Right lobe of liver (tissue), 6 donors: ENCODE data around the gene FAM216A. TPM values are rescaled to one million over a fixed set of nuclear protein-coding genes. Genes with fewer than 3 reads are reported as not detected.
"Not testable (repeated sequence)": the region's sequence is repeated elsewhere in the genome, so short reads cannot be mapped to it uniquely, and the experiment has no call there.

ENCODE experiments used
- ATAC-seq, 4 donors: fragments of 200-7000 bp; cut with Tn5 transposase; one replicate each; pipeline ENCODE4 v1.9.1; 2020; ENCODE audit warnings: mild to moderate bottlenecking in 4 of 4, moderate library complexity in 4 of 4
- DNase-seq, 3 donors: peaks; one replicate each; pipeline ENCODE4 v3.0.0-alpha.2; 2020
- H3K27ac ChIP-seq, 3 donors: fragments of 200-600 bp; one replicate each; pipeline ENCODE4 v1.8.0; 2022
- H3K27me3 ChIP-seq, 2 donors: fragments of 200-600 bp; one replicate each; pipeline ENCODE4 v1.8.0; 2022
- H3K36me3 ChIP-seq, 4 donors: fragments of 200-600 bp; sonication (generic) in 1 of 4; one replicate each; pipeline versions ENCODE4 v1.5.1 to v1.8.0; 2017 to 2022; ENCODE audit warnings: control low read depth in 1 of 4
- H3K4me1 ChIP-seq, 4 donors: fragments of 200-600 bp; sonication (generic) in 1 of 4; one replicate each; pipeline versions ENCODE4 v1.5.1 to v1.8.0; 2017 to 2022; ENCODE audit warnings: control low read depth in 1 of 4
- H3K4me3 ChIP-seq, 3 donors: fragments of 200-600 bp; one replicate each; pipeline ENCODE4 v1.8.0; 2022
- H3K9me3 ChIP-seq, 4 donors: fragments of 200-600 bp; sonication (generic) in 1 of 4; one replicate each; pipeline versions ENCODE4 v1.5.1 to v1.8.0; 2017 to 2022; ENCODE audit warnings: control low read depth in 1 of 4
- POLR2A ChIP-seq: fragments of 450-650 bp; IDR thresholded peaks from one replicate; pipeline ENCODE4 v1.6.1; 2017; ENCODE audit warnings: antibody characterized with exemption, mild to moderate bottlenecking
- WGBS: methylation state at CpG from one replicate; pipeline ENCODE4 v1.1.6; 2018; ENCODE audit warnings: low coverage, low lambda C conversion rate; ENCODE audit not compliant: insufficient coverage; ENCODE audit errors: missing lambda C conversion rate; 5-methylcytosine and 5-hydroxymethylcytosine counted together
- intact Hi-C, 2 donors: fragments of 100-400 bp; cut with DNase I; formaldehyde crosslinking; loops; one replicate each; pipeline versions ENCODE4 v1.11.2 to v1.14.1; 2022
- total RNA-seq, 6 experiments: library from RNA; depleted of rRNA in 2 of 6; stranded (reverse); fragments of >200 nt in 2 of 6; fragmentation: NEBNext Ultra II Directional in 3 of 6; extraction: Animal tissue kit (Norgen Biotek cat#: 25700) in 3 of 6; gene quantifications; one replicate each; pipeline versions ENCODE4 v1.1.0 to v1.2.4, GENCODE V29; 2016 to 2023
- TF ChIP-seq, protein P1 (sequence below), 4 donors: fragments of 200-600 bp in 3 of 4; fragments of 450-650 bp in 1 of 4; IDR thresholded peaks; one replicate each; pipeline versions ENCODE4 v1.5.1 to v1.8.0; 2016 to 2022; ENCODE audit warnings: antibody characterized with exemption in 4 of 4, mild to moderate bottlenecking in 2 of 4
- donor health status: DM: no; HTN: yes; CAD: no.
- donor health status: DM: no; HTN: no; CAD: no.
- donor health status: DM: no; HTN: no; CAD: no.
- donor health status: DM: no; HTN: yes; CAD: no.
- donor health status: DM: no; HTN: yes; CAD: no.

Gene FAM216A
- total RNA-seq, 6 experiments from 2014 or later, result 1.1 to 9.9 (median 3.1) TPM

DNA sequence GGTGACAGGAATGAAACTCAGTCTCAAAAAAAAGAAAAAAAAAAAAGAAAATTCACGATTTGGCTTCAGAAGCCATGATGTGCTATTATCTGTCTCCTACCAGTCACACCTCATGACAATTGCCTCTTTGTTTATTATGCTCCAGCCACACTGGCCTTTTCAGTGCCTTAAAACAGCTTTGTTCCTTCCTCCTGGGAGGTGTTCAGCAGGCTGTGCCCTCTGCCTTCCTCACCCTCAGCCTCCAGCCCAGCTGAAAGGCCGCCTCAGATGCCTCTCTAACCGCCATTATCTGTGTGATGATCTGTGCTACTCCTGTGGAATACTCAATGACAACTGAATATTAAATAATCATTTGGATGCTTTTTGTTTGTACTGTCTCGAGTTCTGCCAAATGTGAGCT, 9.9 kb upstream of the FAM216A start:
- H3K4me3 ChIP-seq, result no peak overlapping the region
- H3K36me3 ChIP-seq, result peaks cover 0 to 29% (median 2%) of the 10 kb centered on the region in 4 donors
- no peaks in the 10 kb centered on the region for H3K27me3 ChIP-seq
- H3K27ac ChIP-seq, result no peak overlapping the region
- no peaks in the 10 kb centered on the region for H3K9me3 ChIP-seq
- DNase-seq (no peak), ATAC-seq (no peak)
- peaks cover 0 to 18% (median 2%) of the 10 kb centered on the region in 4 donors for H3K4me1 ChIP-seq
- WGBS, result 85% methylated on average over 4 of the region's 4 CpGs
- no peak for TF ChIP-seq POLR2A
- TF ChIP-seq, protein P1, sequence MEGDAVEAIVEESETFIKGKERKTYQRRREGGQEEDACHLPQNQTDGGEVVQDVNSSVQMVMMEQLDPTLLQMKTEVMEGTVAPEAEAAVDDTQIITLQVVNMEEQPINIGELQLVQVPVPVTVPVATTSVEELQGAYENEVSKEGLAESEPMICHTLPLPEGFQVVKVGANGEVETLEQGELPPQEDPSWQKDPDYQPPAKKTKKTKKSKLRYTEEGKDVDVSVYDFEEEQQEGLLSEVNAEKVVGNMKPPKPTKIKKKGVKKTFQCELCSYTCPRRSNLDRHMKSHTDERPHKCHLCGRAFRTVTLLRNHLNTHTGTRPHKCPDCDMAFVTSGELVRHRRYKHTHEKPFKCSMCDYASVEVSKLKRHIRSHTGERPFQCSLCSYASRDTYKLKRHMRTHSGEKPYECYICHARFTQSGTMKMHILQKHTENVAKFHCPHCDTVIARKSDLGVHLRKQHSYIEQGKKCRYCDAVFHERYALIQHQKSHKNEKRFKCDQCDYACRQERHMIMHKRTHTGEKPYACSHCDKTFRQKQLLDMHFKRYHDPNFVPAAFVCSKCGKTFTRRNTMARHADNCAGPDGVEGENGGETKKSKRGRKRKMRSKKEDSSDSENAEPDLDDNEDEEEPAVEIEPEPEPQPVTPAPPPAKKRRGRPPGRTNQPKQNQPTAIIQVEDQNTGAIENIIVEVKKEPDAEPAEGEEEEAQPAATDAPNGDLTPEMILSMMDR (IDR thresholded peaks at IDR 0.05), result no peak
- intact Hi-C loops, result loop anchor here in 1 of 2 donors (10.0 kb wide), 2 partner anchors 56 to 136 kb away; no protein-coding TSS in a partner anchor

DNA sequence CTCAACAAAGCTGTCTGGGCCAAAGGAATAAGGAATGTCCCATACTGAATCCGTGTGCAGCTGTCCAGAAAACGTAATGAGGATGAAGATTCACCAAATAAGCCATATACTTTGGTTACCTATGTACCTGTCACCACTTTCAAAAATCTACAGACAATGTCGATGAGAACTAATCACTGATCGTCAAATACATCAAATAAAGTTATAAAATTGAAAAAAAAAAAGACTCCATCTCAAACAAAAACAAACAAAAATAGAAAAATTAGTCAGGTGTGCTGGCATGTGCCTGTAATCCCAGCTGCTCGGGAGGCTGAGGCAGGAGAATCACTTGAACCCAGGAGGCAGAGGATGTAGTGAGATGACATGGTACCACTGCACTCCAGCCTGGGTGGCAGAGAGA, 7.5 kb upstream of the FAM216A start:
- H3K36me3 ChIP-seq, result peaks cover 0 to 41% (median 5%) of the 10 kb centered on the region in 4 donors
- ATAC-seq, H3K27me3 ChIP-seq, H3K4me1 ChIP-seq, H3K9me3 ChIP-seq, H3K4me3 ChIP-seq, H3K27ac ChIP-seq, intact Hi-C loops, DNase-seq: not testable (repeated sequence)
- 86% methylated on average over 5 of the region's 5 CpGs for WGBS

DNA sequence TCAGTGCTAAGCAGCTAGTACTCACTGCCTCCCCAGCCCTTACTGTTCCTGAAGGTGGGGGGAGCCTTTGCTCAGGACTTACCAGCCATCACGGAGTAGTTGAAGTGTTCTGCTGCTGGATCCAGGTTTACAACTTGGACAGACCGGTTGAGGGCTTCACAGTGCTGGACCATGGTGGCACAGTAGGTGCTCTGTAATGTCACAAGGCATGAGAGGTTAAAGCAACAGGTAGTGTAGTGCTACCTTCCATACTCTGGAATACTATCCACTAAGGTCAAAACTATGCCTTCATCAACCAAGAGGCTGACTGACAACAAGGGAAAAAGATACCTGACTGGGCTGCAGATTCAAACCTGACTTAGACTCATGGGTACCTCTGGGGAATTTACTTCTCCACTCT, 3.6 kb upstream of the FAM216A start:
- ATAC-seq (no peak), DNase-seq (no peak)
- intact Hi-C loops, result no loop called here
- Histone ChIP-seq H3K9me3 (no peaks in the 10 kb centered on the region), H3K36me3 (peaks cover 0 to 31% (median 3%) of the 10 kb centered on the region in 4 donors), H3K4me3 (no peak overlapping the region), H3K27me3 (no peaks in the 10 kb centered on the region), H3K27ac (no peak overlapping the region), H3K4me1 (peaks cover 0 to 15% (median 5%) of the 10 kb centered on the region in 4 donors)
- TF ChIP-seq, protein P1 (IDR thresholded peaks at IDR 0.05), result no peak
- TF ChIP-seq POLR2A, result no peak
- no CpG with 5 or more reads among the region's 2 CpGs for WGBS

DNA sequence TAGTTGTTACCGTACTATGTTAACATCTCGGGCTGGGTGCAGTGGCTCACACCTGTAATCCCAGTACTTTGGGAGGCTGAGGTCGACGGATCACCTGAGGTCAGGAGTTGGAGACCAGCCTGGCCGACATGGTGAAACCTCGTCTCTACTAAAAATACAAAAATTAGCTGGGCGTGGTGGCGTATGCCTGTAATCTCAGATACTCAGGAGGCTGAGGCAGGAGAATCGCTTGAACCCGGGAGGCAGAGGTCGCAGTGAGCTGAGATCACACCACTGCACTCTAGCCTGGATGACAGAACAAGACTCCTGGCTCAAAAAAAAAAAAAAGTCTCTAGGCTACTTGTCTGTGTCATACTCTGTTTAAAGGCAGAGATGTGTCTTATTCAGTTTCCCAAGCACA, 2.9 kb upstream of the FAM216A start:
- WGBS, result 100% methylated on average over 1 of the region's 11 CpGs
- H3K27me3 ChIP-seq, intact Hi-C loops, H3K4me3 ChIP-seq, ATAC-seq, H3K9me3 ChIP-seq, DNase-seq, H3K27ac ChIP-seq: not testable (repeated sequence)
- H3K36me3 ChIP-seq, result peaks cover 0 to 31% (median 3%) of the 10 kb centered on the region in 4 donors
- H3K4me1 ChIP-seq, result peaks cover 0 to 15% (median 5%) of the 10 kb centered on the region in 4 donors

DNA sequence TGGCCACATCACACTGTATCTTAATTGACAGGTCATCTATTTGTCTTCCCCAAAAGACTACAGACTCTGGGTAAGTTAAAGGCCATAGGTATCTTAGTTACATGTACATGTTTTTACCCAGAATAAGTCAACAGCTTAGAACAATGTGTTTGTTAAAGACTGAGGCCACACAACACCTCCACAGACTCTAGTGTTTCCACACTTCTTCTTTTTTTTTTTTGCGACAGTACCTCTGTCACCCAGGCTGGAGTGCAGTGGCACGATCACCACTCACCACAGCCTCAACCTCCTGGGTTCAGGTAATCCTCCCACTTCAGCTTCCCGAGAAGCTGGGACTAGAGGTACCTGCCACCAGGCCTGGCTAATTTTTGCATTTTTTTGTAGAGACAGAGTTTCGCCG, 1.9 kb upstream of the FAM216A start:
- H3K4me3 ChIP-seq, result peak overlapping the region in 1 of 3 donors; percentile 88
- H3K9me3 ChIP-seq, result no peaks in the 10 kb centered on the region
- TF ChIP-seq POLR2A, result no peak
- TF ChIP-seq, protein P1 (IDR thresholded peaks at IDR 0.05), result no peak
- H3K27ac ChIP-seq, result no peak overlapping the region
- WGBS, result 44% methylated on average over 3 of the region's 5 CpGs
- ATAC-seq (no peak), DNase-seq (no peak)
- peaks cover 0 to 27% (median 3%) of the 10 kb centered on the region in 4 donors for H3K36me3 ChIP-seq
- H3K4me1 ChIP-seq, result peaks cover 0 to 15% (median 5%) of the 10 kb centered on the region in 4 donors
- intact Hi-C loops, result no loop called here
- H3K27me3 ChIP-seq, result no peaks in the 10 kb centered on the region

DNA sequence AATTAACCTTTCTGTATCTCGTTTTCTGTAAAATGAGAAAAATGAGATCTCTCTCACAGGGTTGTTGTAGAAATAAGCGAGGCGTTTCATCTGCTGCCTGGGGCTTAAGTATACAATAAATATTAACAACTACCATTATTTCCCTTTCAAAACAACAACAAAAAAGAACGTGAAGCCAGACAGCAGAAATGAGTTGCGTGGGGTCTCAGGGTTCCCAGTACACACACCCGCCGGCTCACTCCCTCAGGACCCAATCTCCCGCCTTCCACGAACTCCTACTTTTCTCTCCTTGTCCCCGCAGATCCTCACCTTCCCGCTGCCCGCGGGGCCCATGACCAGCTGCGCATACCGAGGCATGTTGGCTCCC, 815 bp upstream of the FAM216A start:
- Histone ChIP-seq H3K36me3 (peaks cover 0 to 21% (median 3%) of the 10 kb centered on the region in 4 donors), H3K4me3 (peak overlapping the region; percentile 79 to 88 (median 79)), H3K27ac (peak overlapping the region; percentile 53 to 90 (median 80)), H3K27me3 (no peaks in the 10 kb centered on the region), H3K9me3 (no peaks in the 10 kb centered on the region), H3K4me1 (peaks cover 0 to 15% (median 5%) of the 10 kb centered on the region in 4 donors)
- WGBS, result under 1% methylated on average over 10 of the region's 15 CpGs
- ATAC-seq (no peak), DNase-seq (no peak)
- TF ChIP-seq POLR2A, result peak; percentile 90
- TF ChIP-seq, protein P1 (IDR thresholded peaks at IDR 0.05), result no peak
- intact Hi-C loops, result no loop called here
